Erythroblast (primary cell): ENCODE data around the gene RBPJ.

ENCODE experiments used
- GATA1 ChIP-seq: IDR thresholded peaks from 2 replicates; pipeline ENCODE4 v1.6.1; 2011; ENCODE audit warnings: low read depth, mild to moderate bottlenecking, control low read depth, low read length, moderate library complexity
- POLR2A ChIP-seq: IDR thresholded peaks from 2 replicates; pipeline ENCODE4 v1.6.1; 2011; ENCODE audit warnings: mild to moderate bottlenecking, low read length

GRCh38 chr4:26462874-26463273 lies 142.1 kb downstream of the RBPJ start:
- no peak for TF ChIP-seq POLR2A
- no peak for TF ChIP-seq GATA1
